GM12873 (cell line): Measurements from ENCODE around the gene UGT1A1.

Experiments
- CTCF ChIP-seq: IDR thresholded peaks from 2 replicates; pipeline ENCODE4 v1.5.1; 2012; ENCODE audit warnings: low read depth, mild to moderate bottlenecking, moderate library complexity, low read length, control low read depth; ENCODE audit not compliant: insufficient read depth; ENCODE audit errors: missing control alignments

UGT1A1 gene

DNA sequence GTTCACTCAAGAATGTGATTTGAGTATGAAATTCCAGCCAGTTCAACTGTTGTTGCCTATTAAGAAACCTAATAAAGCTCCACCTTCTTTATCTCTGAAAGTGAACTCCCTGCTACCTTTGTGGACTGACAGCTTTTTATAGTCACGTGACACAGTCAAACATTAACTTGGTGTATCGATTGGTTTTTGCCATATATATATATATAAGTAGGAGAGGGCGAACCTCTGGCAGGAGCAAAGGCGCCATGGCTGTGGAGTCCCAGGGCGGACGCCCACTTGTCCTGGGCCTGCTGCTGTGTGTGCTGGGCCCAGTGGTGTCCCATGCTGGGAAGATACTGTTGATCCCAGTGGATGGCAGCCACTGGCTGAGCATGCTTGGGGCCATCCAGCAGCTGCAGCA, at the start of gene UGT1A1:
UGT1A1 (plus strand) TSS at position 228 of the 400 bp plus-strand sequence; CDS start at position 246, 18 bp downstream.
- no peak for TF ChIP-seq CTCF

DNA sequence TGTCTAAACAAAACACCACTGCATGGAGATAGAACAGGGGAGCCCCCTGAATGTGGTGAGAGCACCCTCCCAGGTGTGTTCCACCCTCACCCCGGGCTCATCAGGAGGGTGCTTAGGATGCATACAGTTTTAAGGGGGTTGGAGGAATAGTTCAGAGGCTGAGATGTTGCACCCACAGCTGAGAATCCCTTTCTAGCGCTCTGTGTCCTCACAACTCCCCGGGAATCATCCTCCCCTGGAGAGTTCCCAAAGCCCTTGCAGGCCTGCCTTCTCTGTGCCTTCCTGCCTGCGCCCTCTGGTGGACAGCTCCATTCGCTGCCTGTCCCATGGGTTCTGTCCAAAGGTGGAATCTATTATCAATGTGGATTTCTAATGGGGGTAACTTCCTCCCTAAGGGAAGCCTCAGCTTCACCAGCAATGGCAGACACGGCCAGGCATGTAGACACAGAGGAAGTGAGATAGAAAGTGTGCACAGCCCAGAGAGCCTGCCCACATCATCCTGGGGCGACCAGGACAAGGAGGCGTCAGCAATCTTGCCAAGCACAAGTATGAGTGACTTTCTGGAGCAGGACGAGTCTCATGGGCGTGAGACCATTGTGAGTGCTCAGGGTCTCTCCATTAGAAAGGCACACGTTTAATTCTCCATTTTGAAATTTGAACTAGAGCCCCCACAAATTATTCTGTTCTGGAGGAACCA, 48.6 kb upstream of the UGT1A1 start:
- TF ChIP-seq CTCF: peak; percentile 92

DNA sequence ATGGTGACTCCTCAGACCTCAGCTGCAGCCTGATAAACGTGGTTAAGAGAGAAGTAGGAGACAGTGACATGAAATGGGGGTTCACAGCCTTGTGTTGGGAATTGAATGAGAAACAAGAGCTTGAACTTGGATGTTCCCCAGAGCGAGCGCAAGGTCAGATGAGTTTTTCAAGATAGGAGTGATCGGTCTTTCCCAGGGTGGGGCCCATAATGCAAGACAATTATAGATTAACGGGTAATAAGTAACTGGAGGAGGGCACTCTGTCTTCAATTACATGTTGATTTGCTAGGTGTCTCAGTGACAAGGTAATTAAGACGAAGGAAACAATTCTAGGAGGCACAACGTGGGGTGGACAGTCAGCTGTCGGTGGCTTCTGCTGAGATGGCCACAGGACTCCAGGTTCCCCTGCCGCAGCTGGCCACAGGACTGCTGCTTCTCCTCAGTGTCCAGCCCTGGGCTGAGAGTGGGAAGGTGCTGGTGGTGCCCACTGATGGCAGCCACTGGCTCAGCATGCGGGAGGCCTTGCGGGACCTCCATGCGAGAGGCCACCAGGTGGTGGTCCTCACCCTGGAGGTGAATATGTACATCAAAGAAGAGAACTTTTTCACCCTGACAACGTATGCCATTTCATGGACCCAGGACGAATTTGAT, 47.3 kb upstream of the UGT1A1 start, which contains the start of gene UGT1A5:
UGT1A5 (plus strand) TSS at position 297 of the 651 bp plus-strand sequence; CDS start at position 382, 85 bp downstream.
- TF ChIP-seq CTCF: no peak

- no peak for TF ChIP-seq CTCF
Measured at GRCh38 chr2:233713262-233713615, 46.8 kb upstream of the UGT1A1 start.

DNA sequence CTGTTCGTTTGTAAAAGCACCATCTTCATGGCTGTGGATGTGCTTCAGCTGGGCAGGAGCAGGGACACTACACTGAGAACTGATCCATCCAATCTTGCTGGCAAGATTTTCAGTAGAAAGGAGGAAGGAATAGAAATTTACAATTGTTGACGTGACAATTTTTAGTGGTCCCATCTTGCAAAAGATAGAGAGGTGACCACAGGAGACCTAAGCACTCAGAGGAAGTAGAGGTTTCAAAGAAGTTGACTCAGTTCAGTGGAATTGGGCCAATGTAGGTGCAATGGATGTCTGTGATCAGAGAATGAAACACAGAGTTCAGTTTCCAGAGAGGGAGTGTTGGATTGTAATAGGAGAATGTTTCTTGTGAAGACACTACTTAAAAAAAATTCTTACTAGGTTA, 45.9 kb upstream of the UGT1A1 start:
- no peak for TF ChIP-seq CTCF

- no peak for TF ChIP-seq CTCF
Measured at GRCh38 chr2:233718552-233718951, 41.5 kb upstream of the UGT1A1 start, which contains the start of gene UGT1A4. Gene UGT1A4, plus strand, starts transcription at chr2:233718736. Its CDS starts 85 bp downstream, at chr2:233718821.

DNA sequence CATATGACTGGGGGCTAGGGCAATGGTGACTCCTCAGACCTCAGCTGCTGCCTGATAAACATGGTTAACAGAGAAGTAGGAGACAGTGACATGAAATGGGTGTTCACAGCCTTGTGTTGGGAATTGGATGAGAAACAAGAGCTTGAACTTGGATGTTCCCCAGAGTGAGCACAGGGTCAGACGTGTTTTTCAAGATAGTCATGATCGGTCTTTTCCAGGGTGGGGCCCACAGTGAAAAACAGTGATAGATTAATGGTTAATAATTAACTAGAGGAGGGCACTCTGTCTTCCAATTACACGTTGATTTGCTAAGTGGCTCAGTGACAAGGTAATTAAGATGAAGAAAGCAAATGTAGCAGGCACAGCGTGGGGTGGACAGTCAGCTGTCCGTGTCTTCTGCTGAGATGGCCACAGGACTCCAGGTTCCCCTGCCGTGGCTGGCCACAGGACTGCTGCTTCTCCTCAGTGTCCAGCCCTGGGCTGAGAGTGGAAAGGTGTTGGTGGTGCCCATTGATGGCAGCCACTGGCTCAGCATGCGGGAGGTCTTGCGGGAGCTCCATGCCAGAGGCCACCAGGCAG, 31.3 kb upstream of the UGT1A1 start, which contains the start of gene UGT1A3:
UGT1A3 (plus strand) TSS at position 320 of the 579 bp plus-strand sequence; CDS start at position 405, 85 bp downstream.
- no peak for TF ChIP-seq CTCF
